NCI-H82 treated with DMSO at 0.1 percent for 48 hours (cell line): Measurements from ENCODE around the gene ESRRA.

Source experiments
- DNase-seq: peaks from one replicate; lab custom pipeline; 2025; ENCODE audit not compliant: unreplicated experiment; lab: John Stamatoyannopoulos, UW

Gene ESRRA

GRCh38 chr11:64269540-64270220 lies 35.6 kb upstream of the ESRRA start:
- peak; percentile 96 for DNase-seq

GRCh38 chr11:64275031-64275800 lies 30.1 kb upstream of the ESRRA start:
- DNase-seq: no peak

GRCh38 chr11:64275841-64276240 lies 29.5 kb upstream of the ESRRA start:
- no peak for DNase-seq

GRCh38 chr11:64276653-64277431 lies 28.5 kb upstream of the ESRRA start:
- no peak for DNase-seq

- no peak for DNase-seq
Measured at GRCh38 chr11:64278576-64279190, 26.6 kb upstream of the ESRRA start.

- no peak for DNase-seq
Measured at GRCh38 chr11:64281957-64282770, 23.2 kb upstream of the ESRRA start.

GRCh38 chr11:64283092-64283491 lies 22.2 kb upstream of the ESRRA start:
- DNase-seq: peak; percentile 6

GRCh38 chr11:64284048-64284961 lies 21.0 kb upstream of the ESRRA start, which contains the start of gene BAD:
Gene BAD (minus strand): TSS chr11:64284665. CDS start chr11:64284368, 297 bp downstream.
- DNase-seq: peak; percentile 65

GRCh38 chr11:64284962-64285884 lies 20.1 kb upstream of the ESRRA start, which contains the start of gene GPR137:
Gene GPR137 (plus strand): TSS chr11:64285848. CDS start chr11:64286525, 677 bp downstream.
- peak; percentile 26 for DNase-seq

- no peak for DNase-seq
Measured at GRCh38 chr11:64285885-64286800, 19.2 kb upstream of the ESRRA start.

- no peak for DNase-seq
Measured at GRCh38 chr11:64286801-64287159, 18.5 kb upstream of the ESRRA start.

GRCh38 chr11:64287676-64288352 lies 17.5 kb upstream of the ESRRA start:
- DNase-seq: no peak

- DNase-seq: no peak
Measured at GRCh38 chr11:64288353-64288750, 17.0 kb upstream of the ESRRA start.

- DNase-seq: no peak
Measured at GRCh38 chr11:64289002-64289564, 16.2 kb upstream of the ESRRA start.

GRCh38 chr11:64290352-64291261 lies 14.7 kb upstream of the ESRRA start:
- no peak for DNase-seq
